T-helper 2 cell treated with Interferon-gamma antibody and Interleukin-4, amounts not matched to agents 5 μg/mL and 100 μg/mL, for 36 hours (primary cell): Measurements from ENCODE around the gene TMEM248.
"Not testable (repeated sequence)": the region's sequence is repeated elsewhere in the genome, so short reads cannot be mapped to it uniquely, and the experiment has no call there.

Source experiments
- DNase-seq: peaks from one replicate; pipeline ENCODE4 v3.0.0; 2021; ENCODE audit warnings: low spot score
- H3K27ac Mint-ChIP-seq: one replicate; pipeline ENCODE4 v1.8.0; 2021; ENCODE audit warnings: mild to moderate bottlenecking, mixed read lengths
- H3K27me3 Mint-ChIP-seq: one replicate; pipeline ENCODE4 v1.8.0; 2021; ENCODE audit warnings: low read depth, mixed read lengths
- H3K36me3 Mint-ChIP-seq: one replicate; pipeline ENCODE4 v1.8.0; 2021; ENCODE audit warnings: low read depth, mixed read lengths
- H3K4me1 Mint-ChIP-seq: one replicate; pipeline ENCODE4 v1.8.0; 2021; ENCODE audit warnings: low read depth, mixed read lengths
- H3K4me3 Mint-ChIP-seq: one replicate; pipeline ENCODE4 v1.8.0; 2022; ENCODE audit warnings: mild to moderate bottlenecking, moderate library complexity, mixed read lengths
- H3K9me3 Mint-ChIP-seq: one replicate; pipeline ENCODE4 v1.8.0; 2021; ENCODE audit warnings: mixed read lengths

The TMEM248 gene

GRCh38 chr7:66920769-66921395 lies at the start of gene TMEM248:
TSS of gene TMEM248 (plus strand) at chr7:66921225. CDS start at chr7:66941866, 20,641 bp downstream.
- peak; percentile 91 for DNase-seq
- Mint-ChIP-seq H3K27ac (peak within 1 kb of the TSS; percentile 95), H3K4me1 (peaks cover 20% of the 10 kb centered on the region), H3K27me3 (peaks cover 2% of the 10 kb centered on the region), H3K36me3 (peaks cover 14% of the 10 kb centered on the region), H3K9me3 (no peaks in the 10 kb centered on the region), H3K4me3 (peak within 1 kb of the TSS; percentile 93)

- DNase-seq: no peak
- Mint-ChIP-seq H3K27ac (no peak overlapping the region), H3K36me3 (no peaks in the 10 kb centered on the region), H3K27me3 (no peaks in the 10 kb centered on the region), H3K4me3 (no peak overlapping the region), H3K9me3 (no peaks in the 10 kb centered on the region), H3K4me1 (peaks cover 10% of the 10 kb centered on the region)
These were observed 47.5 kb upstream of the TMEM248 start for GRCh38 chr7:66873476-66873875.

- H3K9me3 Mint-ChIP-seq: no peaks in the 10 kb centered on the region
- no peaks in the 10 kb centered on the region for H3K36me3 Mint-ChIP-seq
- DNase-seq: no peak
- H3K4me1 Mint-ChIP-seq: peaks cover 10% of the 10 kb centered on the region
- no peak overlapping the region for H3K4me3 Mint-ChIP-seq
- H3K27ac Mint-ChIP-seq: peak overlapping the region; percentile 40
- H3K27me3 Mint-ChIP-seq: no peaks in the 10 kb centered on the region
These were observed 43.3 kb upstream of the TMEM248 start for GRCh38 chr7:66877577-66878300.

GRCh38 chr7:66878301-66878685 lies 42.7 kb upstream of the TMEM248 start:
- H3K27me3 Mint-ChIP-seq, DNase-seq, H3K9me3 Mint-ChIP-seq, H3K4me3 Mint-ChIP-seq, H3K36me3 Mint-ChIP-seq: not testable (repeated sequence)
- Mint-ChIP-seq H3K4me1 (peaks cover 10% of the 10 kb centered on the region), H3K27ac (peak overlapping the region; percentile 13)

- peaks cover 10% of the 10 kb centered on the region for H3K4me1 Mint-ChIP-seq
- H3K27ac Mint-ChIP-seq: no peak overlapping the region
- H3K36me3 Mint-ChIP-seq: no peaks in the 10 kb centered on the region
- H3K27me3 Mint-ChIP-seq: no peaks in the 10 kb centered on the region
- no peaks in the 10 kb centered on the region for H3K9me3 Mint-ChIP-seq
- H3K4me3 Mint-ChIP-seq: no peak overlapping the region
- DNase-seq: no peak
These were observed 41.0 kb upstream of the TMEM248 start for GRCh38 chr7:66880053-66880452.

GRCh38 chr7:66880577-66880976 lies 40.4 kb upstream of the TMEM248 start:
- H3K27ac Mint-ChIP-seq, H3K27me3 Mint-ChIP-seq, H3K4me3 Mint-ChIP-seq, H3K9me3 Mint-ChIP-seq, DNase-seq, H3K36me3 Mint-ChIP-seq: not testable (repeated sequence)
- H3K4me1 Mint-ChIP-seq: peaks cover 10% of the 10 kb centered on the region

GRCh38 chr7:66883716-66884115 lies 37.3 kb upstream of the TMEM248 start:
- Mint-ChIP-seq H3K9me3 (no peaks in the 10 kb centered on the region), H3K4me3 (no peak overlapping the region), H3K27ac (no peak overlapping the region), H3K4me1 (peaks cover 1% of the 10 kb centered on the region), H3K36me3 (no peaks in the 10 kb centered on the region), H3K27me3 (no peaks in the 10 kb centered on the region)
- no peak for DNase-seq

- H3K4me3 Mint-ChIP-seq, H3K36me3 Mint-ChIP-seq, H3K27ac Mint-ChIP-seq, DNase-seq, H3K4me1 Mint-ChIP-seq, H3K27me3 Mint-ChIP-seq, H3K9me3 Mint-ChIP-seq: not testable (repeated sequence)
These were observed 36.5 kb upstream of the TMEM248 start for GRCh38 chr7:66884556-66884955.

- Mint-ChIP-seq H3K9me3 (no peaks in the 10 kb centered on the region), H3K36me3 (no peaks in the 10 kb centered on the region), H3K4me3 (no peak overlapping the region), H3K27ac (no peak overlapping the region), H3K27me3 (no peaks in the 10 kb centered on the region), H3K4me1 (peaks cover 1% of the 10 kb centered on the region)
- DNase-seq: no peak
These were observed 34.9 kb upstream of the TMEM248 start for GRCh38 chr7:66886152-66886551.

- H3K36me3 Mint-ChIP-seq, H3K9me3 Mint-ChIP-seq, H3K4me3 Mint-ChIP-seq, H3K27ac Mint-ChIP-seq, H3K27me3 Mint-ChIP-seq, DNase-seq, H3K4me1 Mint-ChIP-seq: not testable (repeated sequence)
These were observed 32.8 kb upstream of the TMEM248 start for GRCh38 chr7:66888223-66888622.

- no peak overlapping the region for H3K4me3 Mint-ChIP-seq
- no peaks in the 10 kb centered on the region for H3K27me3 Mint-ChIP-seq
- no peak for DNase-seq
- no peaks in the 10 kb centered on the region for H3K36me3 Mint-ChIP-seq
- H3K4me1 Mint-ChIP-seq: no peaks in the 10 kb centered on the region
- no peaks in the 10 kb centered on the region for H3K9me3 Mint-ChIP-seq
- H3K27ac Mint-ChIP-seq: no peak overlapping the region
These were observed 26.5 kb upstream of the TMEM248 start for GRCh38 chr7:66894463-66895080.

GRCh38 chr7:66896441-66896840 lies 24.6 kb upstream of the TMEM248 start:
- Mint-ChIP-seq H3K4me1 (no peaks in the 10 kb centered on the region), H3K4me3 (no peak overlapping the region), H3K9me3 (no peaks in the 10 kb centered on the region), H3K36me3 (no peaks in the 10 kb centered on the region), H3K27ac (no peak overlapping the region), H3K27me3 (no peaks in the 10 kb centered on the region)
- DNase-seq: no peak

- no peak for DNase-seq
- H3K9me3 Mint-ChIP-seq: no peaks in the 10 kb centered on the region
- H3K4me1 Mint-ChIP-seq: no peaks in the 10 kb centered on the region
- H3K36me3 Mint-ChIP-seq: no peaks in the 10 kb centered on the region
- no peak overlapping the region for H3K27ac Mint-ChIP-seq
- H3K4me3 Mint-ChIP-seq: no peak overlapping the region
- no peaks in the 10 kb centered on the region for H3K27me3 Mint-ChIP-seq
These were observed 21.3 kb upstream of the TMEM248 start for GRCh38 chr7:66899552-66900280.
